A549 (cell line): Measurements from ENCODE around the gene SYK.

Source experiments
- BHLHE40 ChIP-seq: IDR thresholded peaks from 2 replicates; pipeline ENCODE4 v1.6.1; 2012; ENCODE audit warnings: low read depth, low read length, inconsistent platforms
- CEBPB ChIP-seq, 2 experiments: fragments of >200 bp in 1 of 2; sonication (Bioruptor Twin) in 1 of 2; formaldehyde crosslinking in 1 of 2; IDR thresholded peaks; 2 replicates each; pipeline ENCODE4 v1.6.1; 2012 to 2016
- CTCF ChIP-seq: fragments of >200 bp; sonication (Bioruptor Twin); formaldehyde crosslinking; IDR thresholded peaks from 3 replicates; pipeline ENCODE4 v1.5.1; 2016
- E2F6 ChIP-seq: IDR thresholded peaks from 2 replicates; pipeline ENCODE4 v1.6.1; 2012; ENCODE audit warnings: low read depth, borderline replicate concordance
- EHF ChIP-seq: fragments of 250-450 bp; sonication (Bioruptor Pico); IDR thresholded peaks from 2 replicates; pipeline ENCODE4 v1.5.0; 2020; ENCODE audit warnings: mild to moderate bottlenecking
- FOSB ChIP-seq: fragments of 250-450 bp; sonication (Bioruptor Pico); IDR thresholded peaks from 2 replicates; pipeline ENCODE4 v1.5.0; 2020; ENCODE audit warnings: mild to moderate bottlenecking, moderate library complexity
- MAFK ChIP-seq: fragments of 450-650 bp; IDR thresholded peaks from 2 replicates; pipeline ENCODE4 v1.6.1; 2014; ENCODE audit not compliant: partially characterized antibody
- MAX ChIP-seq: IDR thresholded peaks from 2 replicates; pipeline ENCODE4 v1.6.1; 2012
- NFE2L2 ChIP-seq: fragments of 150-350 bp; conservative IDR thresholded peaks from 2 replicates; pipeline ENCODE4 v1.6.1; 2014; ENCODE audit warnings: low read length
- POLR2A ChIP-seq: IDR thresholded peaks from 2 replicates; pipeline ENCODE4 v1.6.1; 2012; ENCODE audit warnings: mild to moderate bottlenecking, low read length
- SMC3 ChIP-seq: fragments of >200 bp; sonication (Bioruptor Twin); formaldehyde crosslinking; IDR thresholded peaks from 3 replicates; pipeline ENCODE4 v1.6.1; 2018; ENCODE audit warnings: inconsistent platforms
- TFCP2L1 ChIP-seq: fragments of 250-450 bp; sonication (Bioruptor Pico); IDR thresholded peaks from 2 replicates; pipeline ENCODE4 v1.5.0; 2021; ENCODE audit warnings: mild to moderate bottlenecking
- USF2 ChIP-seq: fragments of 450-650 bp; IDR thresholded peaks from 2 replicates; pipeline ENCODE4 v1.6.1; 2014; ENCODE audit warnings: antibody characterized with exemption
- ZFP36 ChIP-seq: fragments of 450-650 bp; IDR thresholded peaks from 2 replicates; pipeline ENCODE4 v1.6.1; 2014; ENCODE audit warnings: borderline replicate concordance; ENCODE audit not compliant: partially characterized antibody

GRCh38 chr9:90945336-90945735 lies 143.7 kb downstream of the SYK start:
- TF ChIP-seq BHLHE40: no peak
- no peak for TF ChIP-seq USF2
- no peak for TF ChIP-seq POLR2A
- no peak for TF ChIP-seq E2F6
- TF ChIP-seq NFE2L2: no peak
- TF ChIP-seq CTCF: no peak
- TF ChIP-seq FOSB (CRISPR knock-in tag): no peak
- no peak for TF ChIP-seq MAX
- TF ChIP-seq ZFP36: no peak
- TF ChIP-seq SMC3: no peak
- no peak for TF ChIP-seq EHF (CRISPR knock-in tag)
- TF ChIP-seq TFCP2L1 (CRISPR knock-in tag): no peak
- no peak for TF ChIP-seq MAFK
- TF ChIP-seq CEBPB (IDR thresholded peaks at IDR 0.05): no peak
